ENCODE measurements around the gene TP53I11. TPM values are rescaled to one million over a fixed set of nuclear protein-coding genes. Genes with fewer than 3 reads are reported as not detected.

The TP53I11 gene
- total and polyA plus RNA-seq, 9 of the 15 experiments (the other 6 are each of a cell fraction or from before 2014, with no cell fraction given): 0.14 to 2.5 (median 1.2) TPM; not detected in 2

DNA sequence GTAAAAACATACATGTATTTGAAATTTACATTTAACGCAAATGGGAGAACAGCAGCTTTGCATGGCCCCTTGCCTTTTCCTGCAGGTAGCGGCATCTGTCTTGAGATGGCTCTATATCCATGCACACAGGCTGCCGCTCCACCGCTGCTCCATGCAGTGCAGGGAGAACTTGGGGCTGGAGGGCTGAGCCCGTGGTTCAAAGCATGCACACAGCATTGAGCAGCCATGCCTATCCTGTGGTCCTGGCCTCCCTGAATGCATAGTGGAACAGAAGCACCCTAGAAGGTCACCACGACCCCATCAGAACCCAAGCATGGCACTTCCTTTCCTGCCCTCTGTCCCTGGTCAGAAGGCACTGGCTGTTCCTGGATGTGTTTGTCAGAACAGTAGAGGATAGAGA, 35.0 kb upstream of the TP53I11 start:
- no peak overlapping the region for H3K27ac ChIP-seq (ENCODE audit: extremely low read depth, low read depth, low read length)
- H3K9ac ChIP-seq (ENCODE audit: insufficient read depth in 1 of 2, low read depth in 2 of 2, low read length in 2 of 2): no peak overlapping the region
- H3K9me3 ChIP-seq (replicated peaks; ENCODE audit: control insufficient read depth, insufficient read depth, low read depth, low read length): no peaks in the 10 kb centered on the region
- no peaks in the 10 kb centered on the region for H3K4me1 ChIP-seq (replicated peaks in 1 of 2; ENCODE audit: control insufficient read depth in 2 of 2, insufficient read depth in 2 of 2, low read length in 2 of 2)
- no peak overlapping the region for H3K4me3 ChIP-seq
- no peaks in the 10 kb centered on the region; the same call in none of the 2 replicates for H4K20me1 ChIP-seq (replicated peaks; ENCODE audit: control insufficient read depth, insufficient read depth, low read length)
- H3K36me3 ChIP-seq (ENCODE audit: control insufficient read depth, insufficient read depth, low read length): no peaks in the 10 kb centered on the region
- DNase-seq (ENCODE audit: extremely low read depth in 1 of 4, low spot score in 3 of 4) (no peak), FAIRE-seq (no peak), ATAC-seq (no peak)
- no peak overlapping the region for H2AFZ ChIP-seq (ENCODE audit: low read depth, low read length)
- no peak for TF ChIP-seq HEY1 (CRISPR knock-in tag; IDR thresholded peaks at IDR 0.05; ENCODE audit: borderline replicate concordance)
- TF ChIP-seq, protein P1, sequence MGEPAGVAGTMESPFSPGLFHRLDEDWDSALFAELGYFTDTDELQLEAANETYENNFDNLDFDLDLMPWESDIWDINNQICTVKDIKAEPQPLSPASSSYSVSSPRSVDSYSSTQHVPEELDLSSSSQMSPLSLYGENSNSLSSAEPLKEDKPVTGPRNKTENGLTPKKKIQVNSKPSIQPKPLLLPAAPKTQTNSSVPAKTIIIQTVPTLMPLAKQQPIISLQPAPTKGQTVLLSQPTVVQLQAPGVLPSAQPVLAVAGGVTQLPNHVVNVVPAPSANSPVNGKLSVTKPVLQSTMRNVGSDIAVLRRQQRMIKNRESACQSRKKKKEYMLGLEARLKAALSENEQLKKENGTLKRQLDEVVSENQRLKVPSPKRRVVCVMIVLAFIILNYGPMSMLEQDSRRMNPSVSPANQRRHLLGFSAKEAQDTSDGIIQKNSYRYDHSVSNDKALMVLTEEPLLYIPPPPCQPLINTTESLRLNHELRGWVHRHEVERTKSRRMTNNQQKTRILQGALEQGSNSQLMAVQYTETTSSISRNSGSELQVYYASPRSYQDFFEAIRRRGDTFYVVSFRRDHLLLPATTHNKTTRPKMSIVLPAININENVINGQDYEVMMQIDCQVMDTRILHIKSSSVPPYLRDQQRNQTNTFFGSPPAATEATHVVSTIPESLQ (CRISPR knock-in tag; IDR thresholded peaks at IDR 0.05): no peak
- TF ChIP-seq, protein P2, sequence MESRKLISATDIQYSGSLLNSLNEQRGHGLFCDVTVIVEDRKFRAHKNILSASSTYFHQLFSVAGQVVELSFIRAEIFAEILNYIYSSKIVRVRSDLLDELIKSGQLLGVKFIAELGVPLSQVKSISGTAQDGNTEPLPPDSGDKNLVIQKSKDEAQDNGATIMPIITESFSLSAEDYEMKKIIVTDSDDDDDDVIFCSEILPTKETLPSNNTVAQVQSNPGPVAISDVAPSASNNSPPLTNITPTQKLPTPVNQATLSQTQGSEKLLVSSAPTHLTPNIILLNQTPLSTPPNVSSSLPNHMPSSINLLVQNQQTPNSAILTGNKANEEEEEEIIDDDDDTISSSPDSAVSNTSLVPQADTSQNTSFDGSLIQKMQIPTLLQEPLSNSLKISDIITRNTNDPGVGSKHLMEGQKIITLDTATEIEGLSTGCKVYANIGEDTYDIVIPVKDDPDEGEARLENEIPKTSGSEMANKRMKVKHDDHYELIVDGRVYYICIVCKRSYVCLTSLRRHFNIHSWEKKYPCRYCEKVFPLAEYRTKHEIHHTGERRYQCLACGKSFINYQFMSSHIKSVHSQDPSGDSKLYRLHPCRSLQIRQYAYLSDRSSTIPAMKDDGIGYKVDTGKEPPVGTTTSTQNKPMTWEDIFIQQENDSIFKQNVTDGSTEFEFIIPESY (CRISPR knock-in tag; IDR thresholded peaks at IDR 0.05): no peak
- TF ChIP-seq ZNF134 (CRISPR knock-in tag; conservative IDR thresholded peaks at IDR 0.05): no peak
- no peak for TF ChIP-seq PHTF2 (CRISPR knock-in tag; IDR thresholded peaks at IDR 0.05)
- no peak for TF ChIP-seq KDM5B (IDR thresholded peaks at IDR 0.05; ENCODE audit: insufficient replicate concordance, low read depth, low read length)
- no peak for TF ChIP-seq ZNF12 (CRISPR knock-in tag; IDR thresholded peaks at IDR 0.05)
- no peak for TF ChIP-seq YBX1 (IDR thresholded peaks at IDR 0.05)
- TF ChIP-seq, protein P3, sequence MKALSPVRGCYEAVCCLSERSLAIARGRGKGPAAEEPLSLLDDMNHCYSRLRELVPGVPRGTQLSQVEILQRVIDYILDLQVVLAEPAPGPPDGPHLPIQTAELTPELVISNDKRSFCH (CRISPR knock-in tag; IDR thresholded peaks at IDR 0.05): no peak
- TF ChIP-seq, protein P3 (tag; IDR thresholded peaks at IDR 0.05): no peak
- no peak for TF ChIP-seq L3MBTL2 (IDR thresholded peaks at IDR 0.05)
- no peak for TF ChIP-seq SRSF1 (IDR thresholded peaks at IDR 0.05; ENCODE audit: low read depth, low read length)
- TF ChIP-seq GTF2E2 (tag; IDR thresholded peaks at IDR 0.05): no peak
- TF ChIP-seq PRPF4 (IDR thresholded peaks at IDR 0.05; ENCODE audit: insufficient read depth, low read depth, low read length, poor library complexity, severe bottlenecking): no peak
- H3K4me2 ChIP-seq (ENCODE audit: insufficient read depth, low read length): no peak overlapping the region
- ChIA-PET CTCF (ENCODE audit: low intra/inter-chr PET ratio) (interaction anchor here (0.5 kb wide), 1 partner anchor 56 kb away, joined by 3 read pairs; no protein-coding TSS in a partner anchor), POLR2A (interaction anchor here (0.6 to 0.7 kb wide), 2 partner anchors 12 to 81 kb away, joined by 3 read pairs; no protein-coding TSS in a partner anchor)
- 0% methylated on average over 6 of the region's 6 CpGs for WGBS (ENCODE audit: insufficient coverage, low coverage, missing lambda C conversion rate)
- peaks cover 6 to 42% of the 10 kb centered on the region in 2 experiments; a peak in 4 of 5 replicates for H3K27me3 ChIP-seq (ENCODE audit: control insufficient read depth in 2 of 2, insufficient read depth in 2 of 2, low read length in 2 of 2)
- no peaks in the 10 kb centered on the region for H3K79me2 ChIP-seq (ENCODE audit: control insufficient read depth, insufficient read depth, low read length)
- intact Hi-C loops (cut with micrococcal nuclease) (no loop called here), in situ Hi-C loops (cut with MboI) (no loop called here)
- no TSS peak for BruUV-seq (replicated peaks)
- no peaks in the 10 kb centered on the region for H3K9me1 ChIP-seq (ENCODE audit: control insufficient read depth, insufficient read depth, low read length)

Measured in K562 (cell line).